Prostate gland (tissue), 2 donors: ENCODE results near the gene FAM98B. TPM values are rescaled to one million over a fixed set of nuclear protein-coding genes. Genes with fewer than 3 reads are reported as not detected.

Experiments
- DNase-seq: peaks from one replicate; pipeline ENCODE4 v3.0.0-alpha.2; 2019; ENCODE audit warnings: low spot score
- H3K27ac ChIP-seq, 2 donors: fragments of 200-600 bp; sonication (generic); 2 replicates each; pipeline ENCODE4 v1.5.1; 2017 to 2019
- H3K27me3 ChIP-seq: fragments of 200-600 bp; sonication (generic); replicated peaks from 2 replicates; pipeline ENCODE4 v1.5.1; 2019; ENCODE audit not compliant: insufficient read depth
- H3K36me3 ChIP-seq, 2 donors: fragments of 200-600 bp; sonication (generic); 1 replicate in 1 of 2; 2 replicates in 1 of 2; pipeline versions ENCODE4 v1.5.1 to v1.8.1; 2017 to 2019
- H3K4me1 ChIP-seq: fragments of 200-600 bp; sonication (generic); replicated peaks from 2 replicates; pipeline ENCODE4 v1.5.1; 2019
- H3K4me3 ChIP-seq, 2 donors: fragments of 200-600 bp; sonication (generic); 2 replicates each; pipeline ENCODE4 v1.5.1; 2017 to 2019
- H3K9me3 ChIP-seq: fragments of 200-600 bp; sonication (generic); 2 replicates; pipeline ENCODE4 v1.5.1; 2017
- POLR2A ChIP-seq: fragments of 450-650 bp; IDR thresholded peaks from one replicate; pipeline ENCODE4 v1.6.1; 2016; ENCODE audit warnings: antibody characterized with exemption, mild to moderate bottlenecking
- POLR2AphosphoS5 ChIP-seq: sonication (generic); formaldehyde crosslinking; IDR thresholded peaks from one replicate; pipeline ENCODE4 v1.6.1; 2017; ENCODE audit warnings: antibody characterized with exemption
- WGBS: methylation state at CpG from one replicate; pipeline ENCODE4 v1.1.5; 2018; 5-methylcytosine and 5-hydroxymethylcytosine counted together
- intact Hi-C: fragments of 100-400 bp; cut with DNase I; formaldehyde crosslinking; loops from one replicate; pipeline ENCODE4 v1.14.2; 2022
- total RNA-seq, 2 donors: library from RNA; depleted of rRNA; stranded (reverse); fragments of >200 nt; gene quantifications; one replicate each; pipeline ENCODE4 v1.1.0, GENCODE V29; 2016
- TF ChIP-seq, protein P1 (sequence below), 4 experiments: fragments of 200-600 bp in 2 of 4; fragments of 450-650 bp in 2 of 4; sonication (generic) in 2 of 4; IDR thresholded peaks; 1 replicate in 3 of 4; 2 replicates in 1 of 4; pipeline ENCODE4 v1.5.1; 2016 to 2019; ENCODE audit warnings: antibody characterized with exemption in 4 of 4, mild to moderate bottlenecking in 2 of 4, moderate library complexity in 2 of 4

The FAM98B gene
- total RNA-seq, 2 donors from 2014 or later, result 9.8 to 27.0 TPM

DNA sequence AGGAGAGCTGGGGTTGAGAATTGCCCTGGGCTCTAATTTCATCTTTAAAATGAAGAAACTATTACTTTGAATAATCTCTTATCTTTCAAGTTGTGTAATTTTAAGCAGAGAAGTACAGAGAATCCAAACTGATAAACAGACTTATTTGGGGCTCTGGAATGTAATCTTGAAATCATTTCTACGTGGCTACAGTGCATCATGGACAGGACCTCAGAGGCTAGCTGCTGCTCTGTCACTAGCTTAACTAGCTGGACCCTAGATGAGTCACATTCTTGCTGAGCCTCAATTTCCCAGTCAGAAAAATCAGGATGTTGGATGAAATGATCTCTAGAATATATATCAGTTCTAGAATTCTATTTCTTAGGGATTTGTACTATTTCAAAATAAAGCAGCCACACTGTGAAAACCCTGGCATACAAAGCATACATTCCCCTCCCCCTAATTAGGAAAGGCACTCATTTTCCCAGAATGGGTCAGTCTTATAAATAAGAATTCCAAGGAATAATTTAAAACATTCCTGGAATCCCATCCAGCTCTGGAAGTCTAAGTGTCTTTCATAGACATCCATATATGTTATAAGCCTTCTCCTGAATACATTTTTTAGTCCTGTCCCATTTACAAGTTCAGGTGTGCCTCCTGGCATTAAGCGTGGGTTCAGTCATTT, 63.5 kb downstream of the FAM98B start:
- no peaks in the 10 kb centered on the region for H3K36me3 ChIP-seq
- TF ChIP-seq, protein P1, sequence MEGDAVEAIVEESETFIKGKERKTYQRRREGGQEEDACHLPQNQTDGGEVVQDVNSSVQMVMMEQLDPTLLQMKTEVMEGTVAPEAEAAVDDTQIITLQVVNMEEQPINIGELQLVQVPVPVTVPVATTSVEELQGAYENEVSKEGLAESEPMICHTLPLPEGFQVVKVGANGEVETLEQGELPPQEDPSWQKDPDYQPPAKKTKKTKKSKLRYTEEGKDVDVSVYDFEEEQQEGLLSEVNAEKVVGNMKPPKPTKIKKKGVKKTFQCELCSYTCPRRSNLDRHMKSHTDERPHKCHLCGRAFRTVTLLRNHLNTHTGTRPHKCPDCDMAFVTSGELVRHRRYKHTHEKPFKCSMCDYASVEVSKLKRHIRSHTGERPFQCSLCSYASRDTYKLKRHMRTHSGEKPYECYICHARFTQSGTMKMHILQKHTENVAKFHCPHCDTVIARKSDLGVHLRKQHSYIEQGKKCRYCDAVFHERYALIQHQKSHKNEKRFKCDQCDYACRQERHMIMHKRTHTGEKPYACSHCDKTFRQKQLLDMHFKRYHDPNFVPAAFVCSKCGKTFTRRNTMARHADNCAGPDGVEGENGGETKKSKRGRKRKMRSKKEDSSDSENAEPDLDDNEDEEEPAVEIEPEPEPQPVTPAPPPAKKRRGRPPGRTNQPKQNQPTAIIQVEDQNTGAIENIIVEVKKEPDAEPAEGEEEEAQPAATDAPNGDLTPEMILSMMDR (IDR thresholded peaks at IDR 0.05), result no peak
- TF ChIP-seq POLR2A, result no peak
- no peak for TF ChIP-seq POLR2AphosphoS5
- 75% methylated on average over 2 of the region's 2 CpGs for WGBS

DNA sequence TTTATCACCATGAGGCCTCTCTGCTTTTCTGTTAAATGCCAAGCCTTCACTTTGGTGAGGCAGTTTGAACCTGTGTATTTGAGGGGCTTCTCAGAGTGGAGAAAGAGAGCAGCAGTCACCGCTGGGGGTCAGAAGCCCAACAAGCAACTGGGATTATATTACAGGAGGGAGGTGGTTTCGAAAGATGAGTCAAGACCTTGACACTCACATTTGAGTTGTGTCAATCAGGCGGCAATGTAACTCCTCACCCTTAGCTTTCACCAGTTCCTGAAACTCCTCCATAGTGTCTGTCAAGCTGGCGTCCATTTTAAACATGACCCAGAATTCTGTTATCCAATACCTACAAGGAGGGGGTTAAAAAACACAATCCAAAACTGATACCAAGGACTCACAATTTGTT, 64.2 kb downstream of the FAM98B start:
- H3K4me3 ChIP-seq, result no peak overlapping the region
- DNase-seq, result no peak
- intact Hi-C loops, result no loop called here
- H3K36me3 ChIP-seq, result no peaks in the 10 kb centered on the region
- H3K9me3 ChIP-seq, result no peaks in the 10 kb centered on the region
- 93% methylated on average over 4 of the region's 4 CpGs for WGBS
- no peak overlapping the region for H3K27ac ChIP-seq
- no peaks in the 10 kb centered on the region for H3K27me3 ChIP-seq
- TF ChIP-seq, protein P1 (IDR thresholded peaks at IDR 0.05), result no peak
- TF ChIP-seq POLR2A (no peak), POLR2AphosphoS5 (no peak)
- no peaks in the 10 kb centered on the region for H3K4me1 ChIP-seq

More for the DNA sequence above, 63.5 kb downstream of the FAM98B start:
- DNase-seq, result no peak
- intact Hi-C loops, result no loop called here
- Histone ChIP-seq H3K9me3 (no peaks in the 10 kb centered on the region), H3K27ac (no peak overlapping the region), H3K4me3 (no peak overlapping the region), H3K4me1 (no peaks in the 10 kb centered on the region), H3K27me3 (no peaks in the 10 kb centered on the region)

DNA sequence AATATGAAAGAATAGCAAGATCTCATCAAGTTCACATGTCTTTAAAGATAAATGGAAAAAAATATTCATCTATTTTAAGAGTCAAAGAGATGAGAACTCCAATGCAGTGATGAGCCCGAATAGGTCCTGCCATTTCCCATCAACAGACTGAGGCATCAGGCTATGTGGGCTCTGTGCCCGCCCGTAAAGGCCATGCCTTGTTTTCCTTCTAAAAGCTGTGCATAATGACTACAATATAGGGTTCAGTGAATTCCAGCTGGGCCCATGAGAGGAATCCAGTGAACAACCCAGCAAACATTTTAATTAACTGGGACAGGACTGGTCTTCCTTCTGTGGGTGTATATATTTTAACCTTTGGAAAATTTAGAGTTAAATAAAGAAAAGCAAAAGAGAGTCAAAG, 66.1 kb downstream of the FAM98B start:
- DNase-seq, result no peak
- Histone ChIP-seq H3K36me3 (no peaks in the 10 kb centered on the region), H3K27ac (no peak overlapping the region), H3K4me3 (no peak overlapping the region), H3K9me3 (no peaks in the 10 kb centered on the region), H3K27me3 (no peaks in the 10 kb centered on the region), H3K4me1 (no peaks in the 10 kb centered on the region)
- TF ChIP-seq POLR2AphosphoS5, result no peak
- TF ChIP-seq, protein P1 (IDR thresholded peaks at IDR 0.05), result no peak
- no peak for TF ChIP-seq POLR2A
- intact Hi-C loops, result no loop called here
- 97% methylated on average over 3 of the region's 3 CpGs for WGBS

DNA sequence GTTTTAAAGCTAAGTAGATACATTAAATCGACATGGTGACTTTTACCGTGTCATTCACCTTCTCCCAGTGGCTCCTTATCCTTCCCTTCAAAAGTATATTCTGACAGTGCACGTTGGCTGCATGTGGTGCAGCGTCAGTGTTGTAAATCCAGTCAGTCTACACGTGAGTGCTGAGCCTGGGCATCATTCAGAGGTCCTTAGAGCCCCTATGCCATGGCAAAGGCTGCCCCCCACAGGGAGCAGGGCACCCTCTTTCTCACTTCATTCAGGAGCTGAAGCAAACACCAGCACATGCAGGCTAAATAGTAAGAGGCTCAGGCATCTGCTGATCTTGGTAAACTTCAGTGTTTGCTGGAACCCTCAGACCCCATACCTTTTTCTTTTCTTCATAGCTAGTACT, 67.4 kb downstream of the FAM98B start:
- intact Hi-C loops, result no loop called here
- Histone ChIP-seq H3K27me3 (no peaks in the 10 kb centered on the region), H3K27ac (no peak overlapping the region), H3K36me3 (no peaks in the 10 kb centered on the region), H3K4me1 (no peaks in the 10 kb centered on the region), H3K9me3 (no peaks in the 10 kb centered on the region), H3K4me3 (no peak overlapping the region)
- WGBS, result 50% methylated on average over 5 of the region's 5 CpGs
- no peak for DNase-seq
- no peak for TF ChIP-seq POLR2A
- TF ChIP-seq POLR2AphosphoS5, result no peak

DNA sequence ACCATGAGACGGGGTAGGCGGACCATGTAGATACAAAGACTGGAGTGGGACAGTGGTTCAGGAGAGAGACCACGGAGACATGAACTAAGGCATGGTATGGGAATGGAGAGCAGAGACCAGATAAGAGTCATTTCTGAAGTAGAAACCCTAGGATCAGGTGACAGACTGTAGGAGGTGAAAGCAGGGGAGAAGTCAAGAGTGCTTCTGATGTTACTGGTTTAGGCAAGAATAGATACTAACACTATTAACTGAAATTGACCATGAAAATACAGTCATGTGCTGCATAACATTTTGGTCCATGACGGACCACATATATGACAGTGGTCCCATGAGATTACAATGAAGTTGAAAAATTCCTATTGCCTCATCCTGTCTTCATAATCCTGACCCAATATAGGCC, 69.0 kb downstream of the FAM98B start:
- 91% methylated on average over 4 of the region's 4 CpGs for WGBS
- no peak overlapping the region for H3K4me3 ChIP-seq
- no peak for DNase-seq
- no peaks in the 10 kb centered on the region for H3K36me3 ChIP-seq
- intact Hi-C loops, result no loop called here
- H3K4me1 ChIP-seq, result no peaks in the 10 kb centered on the region
- H3K27ac ChIP-seq, result no peak overlapping the region
- no peaks in the 10 kb centered on the region for H3K27me3 ChIP-seq
- no peak for TF ChIP-seq POLR2A
- TF ChIP-seq, protein P1 (IDR thresholded peaks at IDR 0.05), result no peak
- no peak for TF ChIP-seq POLR2AphosphoS5
- H3K9me3 ChIP-seq, result no peaks in the 10 kb centered on the region
